GM21367 (cell line): Measurements from ENCODE around the gene KCNF1.

ENCODE experiments used
- ATAC-seq: cut with Tn5 transposase; IDR thresholded peaks from one replicate; pipeline ENCODE4 v1.9.1; 2021; ENCODE audit not compliant: unreplicated experiment

KCNF1 gene

GRCh38 chr2:10911291-10912075 is at the start of gene KCNF1:
KCNF1 (plus strand) TSS chr2:10911934; CDS start chr2:10912427, 493 bp downstream.
- no peak for ATAC-seq

GRCh38 chr2:10862330-10862729 is 49.4 kb upstream of the KCNF1 start:
- ATAC-seq, result no peak

GRCh38 chr2:10863047-10863446 is 48.7 kb upstream of the KCNF1 start:
- no peak for ATAC-seq

GRCh38 chr2:10863837-10864236 is 47.9 kb upstream of the KCNF1 start:
- ATAC-seq, result peak; percentile 79

GRCh38 chr2:10864251-10864650 is 47.5 kb upstream of the KCNF1 start:
- ATAC-seq, result no peak

- ATAC-seq, result peak; percentile 88
These were observed 46.7 kb upstream of the KCNF1 start for GRCh38 chr2:10864861-10865636.

GRCh38 chr2:10865841-10866240 is 45.9 kb upstream of the KCNF1 start:
- no peak for ATAC-seq

- ATAC-seq, result no peak
These were observed 43.9 kb upstream of the KCNF1 start for GRCh38 chr2:10867692-10868420.

GRCh38 chr2:10868465-10869314 is 43.0 kb upstream of the KCNF1 start:
- ATAC-seq, result no peak

- no peak for ATAC-seq
These were observed 39.8 kb upstream of the KCNF1 start for GRCh38 chr2:10871978-10872377.

- no peak for ATAC-seq
These were observed 38.6 kb upstream of the KCNF1 start for GRCh38 chr2:10873171-10873570.

- no peak for ATAC-seq
These were observed 37.8 kb upstream of the KCNF1 start for GRCh38 chr2:10873790-10874437.

GRCh38 chr2:10875126-10875525 is 36.6 kb upstream of the KCNF1 start:
- no peak for ATAC-seq

- no peak for ATAC-seq
These were observed 35.3 kb upstream of the KCNF1 start for GRCh38 chr2:10876394-10876793.

GRCh38 chr2:10876963-10877362 is 34.8 kb upstream of the KCNF1 start:
- no peak for ATAC-seq

- no peak for ATAC-seq
These were observed 34.1 kb upstream of the KCNF1 start for GRCh38 chr2:10877651-10878111.

GRCh38 chr2:10878268-10878915 is 33.3 kb upstream of the KCNF1 start:
- no peak for ATAC-seq

GRCh38 chr2:10879159-10879558 is 32.6 kb upstream of the KCNF1 start:
- ATAC-seq, result no peak
